Natural killer cell (primary cell): ENCODE data around the gene TM9SF2. TPM values are rescaled to one million over a fixed set of nuclear protein-coding genes. Genes with fewer than 3 reads are reported as not detected.

Source experiments
- ATAC-seq, 3 donors: fragments of 150-1000 bp in 2 of 3; fragments of 200-7000 bp in 1 of 3; cut with Tn5 transposase; 1 replicate in 1 of 3; 2 replicates in 2 of 3; pipeline ENCODE4 v1.10.0; 2021; ENCODE audit warnings: mild to moderate bottlenecking in 2 of 3, moderate library complexity in 2 of 3
- DNase-seq, 2 donors: peaks; one replicate each; pipeline versions ENCODE4 v3.0.0 to v3.0.0-alpha.2; 2013 to 2021; ENCODE audit warnings: mixed read lengths in 1 of 2
- H3K27ac ChIP-seq: one replicate; pipeline ENCODE4 v1.5.1; 2013; ENCODE audit warnings: mild to moderate bottlenecking, low read length
- H3K27me3 ChIP-seq: one replicate; pipeline ENCODE4 v1.6.1; 2013; ENCODE audit warnings: low read length; ENCODE audit not compliant: control insufficient read depth, insufficient read depth
- H3K36me3 ChIP-seq: one replicate; pipeline ENCODE4 v1.6.1; 2013; ENCODE audit warnings: low read length; ENCODE audit not compliant: control insufficient read depth, insufficient read depth
- H3K4me1 ChIP-seq: one replicate; pipeline ENCODE4 v1.6.1; 2013; ENCODE audit warnings: low read length; ENCODE audit not compliant: control insufficient read depth, insufficient read depth
- H3K4me3 ChIP-seq: one replicate; pipeline ENCODE4 v1.5.1; 2013; ENCODE audit warnings: low read length
- H3K9me3 ChIP-seq: one replicate; pipeline ENCODE4 v1.6.1; 2013; ENCODE audit warnings: low read length; ENCODE audit not compliant: control insufficient read depth, insufficient read depth
- H3K27ac Mint-ChIP-seq, 2 donors: one replicate each; pipeline ENCODE4 v1.8.0; 2022; ENCODE audit warnings: mild to moderate bottlenecking in 2 of 2, mixed read lengths in 2 of 2, moderate library complexity in 1 of 2
- H3K27me3 Mint-ChIP-seq, 2 donors: one replicate each; pipeline ENCODE4 v1.8.0; 2022; ENCODE audit warnings: low read depth in 2 of 2, mixed read lengths in 2 of 2
- H3K36me3 Mint-ChIP-seq: one replicate; pipeline ENCODE4 v1.8.0; 2022; ENCODE audit warnings: mixed read lengths
- H3K4me1 Mint-ChIP-seq, 2 donors: one replicate each; pipeline ENCODE4 v1.8.0; 2022; ENCODE audit warnings: mixed read lengths in 2 of 2
- H3K4me3 Mint-ChIP-seq: one replicate; pipeline ENCODE4 v1.8.0; 2022; ENCODE audit warnings: mild to moderate bottlenecking, moderate library complexity, mixed read lengths
- H3K9me3 Mint-ChIP-seq, 2 donors: one replicate each; pipeline ENCODE4 v1.8.0; 2022; ENCODE audit warnings: mixed read lengths in 2 of 2
- WGBS: methylation state at CpG from one replicate; pipeline ENCODE4 v1.1.7; 2013; ENCODE audit warnings: missing lambda C conversion rate; ENCODE audit not compliant: insufficient coverage; 5-methylcytosine and 5-hydroxymethylcytosine counted together
- intact Hi-C: fragments of 100-400 bp; cut with micrococcal nuclease; formaldehyde crosslinking; loops from one replicate; pipeline ENCODE4 v1.14.2; 2022
- total RNA-seq, 4 donors: library from RNA; stranded (reverse); fragments of 120-200 nt in 1 of 4; gene quantifications; one replicate each; pipeline versions ENCODE4 v1.2.3 to v1.2.4, GENCODE V29; 2013 to 2022
- TF ChIP-seq, protein P1 (sequence below): fragments of 200-600 bp; IDR thresholded peaks from one replicate; pipeline ENCODE4 v1.8.0; 2022; ENCODE audit warnings: antibody characterized with exemption

The TM9SF2 gene
- total RNA-seq, 3 donors from 2014 or later (not counting 1 experiment from before 2014, with no cell fraction given) = 41.8 to 62.1 (median 51.4) TPM

DNA sequence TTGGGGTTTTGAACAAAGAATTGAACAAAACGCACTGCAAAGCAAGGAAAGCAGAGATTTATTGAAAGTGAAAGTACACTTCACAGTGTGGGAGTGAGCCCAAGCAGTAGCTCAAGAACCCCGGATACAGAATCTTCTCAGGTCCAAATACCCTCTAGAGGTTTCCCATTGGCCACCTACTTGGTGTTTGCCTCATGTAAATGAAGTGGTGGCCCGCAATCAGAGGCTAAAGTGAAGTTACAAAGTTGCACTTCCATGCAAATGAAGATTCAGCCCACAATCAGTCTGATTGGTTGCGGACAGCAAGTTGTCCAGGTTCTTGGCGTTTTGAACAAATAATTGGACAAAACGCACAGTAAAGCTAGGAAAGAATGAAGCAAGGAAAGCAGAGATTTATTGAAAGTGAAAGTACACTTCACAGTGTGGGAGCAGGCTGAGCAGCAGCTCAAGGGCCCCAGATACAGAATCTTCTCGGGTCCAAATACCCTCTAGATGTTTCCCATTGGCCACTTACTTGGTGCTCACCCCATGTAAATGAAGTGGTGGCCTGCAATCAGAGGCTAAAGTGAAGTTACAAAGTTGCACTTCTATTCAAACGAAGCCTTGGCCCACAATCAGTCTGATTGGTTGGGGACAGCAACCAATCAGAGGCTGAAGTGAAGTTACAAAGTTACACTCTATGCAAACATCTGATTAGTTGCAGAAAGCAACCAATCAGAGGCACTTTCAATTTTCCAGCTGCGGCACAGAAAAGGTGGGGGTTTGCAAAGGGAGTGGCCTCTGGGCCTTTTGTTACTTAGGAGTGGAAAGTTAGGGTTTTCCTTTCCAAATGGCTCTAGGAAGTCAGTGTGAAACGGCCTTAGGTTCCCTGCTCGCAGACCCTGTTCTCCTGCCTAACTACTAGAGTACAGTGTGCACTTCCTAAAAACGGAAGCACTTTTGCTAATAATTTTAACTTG is 4.8 kb upstream of the TM9SF2 start:
- Histone ChIP-seq H3K27ac (peak overlapping the region; percentile 72), H3K4me3 (peak overlapping the region; percentile 36), H3K27me3 (no peaks in the 10 kb centered on the region), H3K9me3 (no peaks in the 10 kb centered on the region), H3K36me3 (no peaks in the 10 kb centered on the region), H3K4me1 (peaks cover 44% of the 10 kb centered on the region)
- H3K4me3 Mint-ChIP-seq = peak overlapping the region; percentile 85
- H3K9me3 Mint-ChIP-seq = no peaks in the 10 kb centered on the region
- H3K27ac Mint-ChIP-seq = peak overlapping the region; percentile 80 to 96
- intact Hi-C loops = loop anchor here (2.0 kb wide), 2 partner anchors 60 to 296 kb away; partner anchors contain the start of gene UBAC2
- H3K4me1 Mint-ChIP-seq = peaks cover 56 to 65% of the 10 kb centered on the region in 2 donors
- peak; percentile 18 to 53 (median 27) for ATAC-seq
- DNase-seq = peak; percentile 46 to 87
- 21% methylated on average over 11 of the region's 12 CpGs for WGBS
- TF ChIP-seq, protein P1, sequence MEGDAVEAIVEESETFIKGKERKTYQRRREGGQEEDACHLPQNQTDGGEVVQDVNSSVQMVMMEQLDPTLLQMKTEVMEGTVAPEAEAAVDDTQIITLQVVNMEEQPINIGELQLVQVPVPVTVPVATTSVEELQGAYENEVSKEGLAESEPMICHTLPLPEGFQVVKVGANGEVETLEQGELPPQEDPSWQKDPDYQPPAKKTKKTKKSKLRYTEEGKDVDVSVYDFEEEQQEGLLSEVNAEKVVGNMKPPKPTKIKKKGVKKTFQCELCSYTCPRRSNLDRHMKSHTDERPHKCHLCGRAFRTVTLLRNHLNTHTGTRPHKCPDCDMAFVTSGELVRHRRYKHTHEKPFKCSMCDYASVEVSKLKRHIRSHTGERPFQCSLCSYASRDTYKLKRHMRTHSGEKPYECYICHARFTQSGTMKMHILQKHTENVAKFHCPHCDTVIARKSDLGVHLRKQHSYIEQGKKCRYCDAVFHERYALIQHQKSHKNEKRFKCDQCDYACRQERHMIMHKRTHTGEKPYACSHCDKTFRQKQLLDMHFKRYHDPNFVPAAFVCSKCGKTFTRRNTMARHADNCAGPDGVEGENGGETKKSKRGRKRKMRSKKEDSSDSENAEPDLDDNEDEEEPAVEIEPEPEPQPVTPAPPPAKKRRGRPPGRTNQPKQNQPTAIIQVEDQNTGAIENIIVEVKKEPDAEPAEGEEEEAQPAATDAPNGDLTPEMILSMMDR = no peak
- H3K36me3 Mint-ChIP-seq = no peaks in the 10 kb centered on the region
- no peaks in the 10 kb centered on the region for H3K27me3 Mint-ChIP-seq

DNA sequence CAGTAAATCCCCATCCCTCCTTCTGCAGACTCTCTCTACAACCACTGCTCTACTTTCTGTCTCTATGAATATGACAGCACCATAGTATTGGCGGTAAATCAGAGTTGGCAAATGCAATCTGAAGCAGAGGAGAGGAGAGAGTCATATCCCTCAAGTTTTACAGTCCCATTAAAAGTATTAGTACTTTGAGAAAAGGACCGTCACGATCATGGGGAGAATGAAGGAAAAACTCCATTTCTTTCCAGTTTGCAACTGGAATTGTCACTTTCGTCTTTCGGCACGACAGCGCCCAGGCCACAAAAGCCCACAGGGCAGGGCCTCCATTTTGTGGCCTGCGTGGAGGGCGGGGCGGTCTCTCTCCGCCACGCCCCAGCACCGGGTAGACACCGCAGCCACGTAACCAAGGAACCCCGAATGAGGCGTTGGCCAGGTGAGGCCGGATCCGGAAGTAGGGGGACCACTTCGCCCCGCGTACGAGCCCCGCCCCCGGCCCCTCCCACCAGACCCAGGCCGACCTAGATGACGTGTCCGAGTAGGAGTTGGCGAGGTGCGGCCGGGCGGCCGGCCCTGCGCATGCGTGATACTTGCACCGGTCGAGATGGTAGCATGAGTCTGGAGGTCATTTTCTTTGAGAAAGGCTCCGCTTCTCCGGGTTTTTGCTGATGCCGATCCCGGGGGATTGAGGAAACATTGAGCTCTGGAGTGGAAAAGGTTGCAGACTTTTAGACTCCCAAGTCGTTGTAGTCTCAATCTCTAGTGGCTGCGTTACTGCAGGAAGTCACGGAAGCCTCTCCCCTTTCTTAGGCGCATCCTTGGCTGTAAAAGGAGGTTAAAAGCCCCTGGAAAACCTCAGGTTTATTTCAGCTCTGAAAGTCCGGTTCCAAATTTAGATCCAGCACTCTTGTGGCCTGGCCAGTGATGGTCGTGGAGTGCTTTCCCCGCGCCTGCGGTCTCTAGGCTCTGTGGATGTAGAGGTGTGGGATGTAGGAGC is 2.8 kb upstream of the TM9SF2 start:
- H3K36me3 Mint-ChIP-seq = no peaks in the 10 kb centered on the region
- no peaks in the 10 kb centered on the region for H3K27me3 Mint-ChIP-seq
- H3K9me3 Mint-ChIP-seq = no peaks in the 10 kb centered on the region
- H3K4me3 Mint-ChIP-seq = peak overlapping the region; percentile 90
- Histone ChIP-seq H3K4me1 (peaks cover 48% of the 10 kb centered on the region), H3K27me3 (no peaks in the 10 kb centered on the region), H3K36me3 (no peaks in the 10 kb centered on the region), H3K27ac (peak overlapping the region; percentile 92), H3K9me3 (no peaks in the 10 kb centered on the region), H3K4me3 (peak overlapping the region; percentile 57)
- peaks cover 72 to 83% of the 10 kb centered on the region in 2 donors for H3K4me1 Mint-ChIP-seq
- 3% methylated on average over 49 of the region's 50 CpGs for WGBS
- peak; percentile 83 to 98 for DNase-seq
- peak; percentile 63 to 81 (median 71) for ATAC-seq
- H3K27ac Mint-ChIP-seq = peak overlapping the region; percentile 80 to 96
- TF ChIP-seq, protein P1 = no peak
- intact Hi-C loops = no loop called here

DNA sequence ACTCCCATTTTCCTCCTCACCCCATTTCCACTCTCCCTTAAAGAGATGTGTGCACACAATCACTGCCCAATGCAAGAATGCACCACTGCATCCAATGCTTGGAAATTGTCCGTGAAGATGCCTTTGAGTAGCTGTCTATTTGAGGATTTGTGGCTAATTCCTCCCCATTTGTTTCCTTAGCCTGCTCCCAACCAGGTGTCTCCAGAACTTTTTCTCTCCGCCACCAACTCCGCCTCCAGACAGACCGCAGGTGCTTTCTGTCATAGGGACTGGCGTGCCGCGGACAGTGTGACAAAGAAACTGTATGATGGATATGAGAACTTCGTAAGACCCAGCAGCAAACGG is 461 bp upstream of the TM9SF2 start:
- Histone ChIP-seq H3K9me3 (no peaks in the 10 kb centered on the region), H3K4me3 (peak overlapping the region; percentile 88), H3K27me3 (no peaks in the 10 kb centered on the region), H3K27ac (peak overlapping the region; percentile 89), H3K4me1 (peaks cover 49% of the 10 kb centered on the region), H3K36me3 (no peaks in the 10 kb centered on the region)
- ATAC-seq = peak; percentile 8 to 12 (median 10)
- intact Hi-C loops = loop anchor here (5.0 to 10.0 kb wide), 2 partner anchors 234 to 1174 kb away; partner anchors contain the start of gene TMTC4
- 0% methylated on average over 9 of the region's 9 CpGs for WGBS
- H3K9me3 Mint-ChIP-seq = no peaks in the 10 kb centered on the region
- H3K36me3 Mint-ChIP-seq = no peaks in the 10 kb centered on the region
- H3K4me1 Mint-ChIP-seq = peaks cover 82 to 83% of the 10 kb centered on the region in 2 donors
- H3K4me3 Mint-ChIP-seq = peak overlapping the region; percentile 96
- DNase-seq = no peak
- H3K27ac Mint-ChIP-seq = peak overlapping the region; percentile 94 to 98
- H3K27me3 Mint-ChIP-seq = no peaks in the 10 kb centered on the region
- TF ChIP-seq, protein P1 = no peak
